ENCODE results near the gene TMEM190.

DNA sequence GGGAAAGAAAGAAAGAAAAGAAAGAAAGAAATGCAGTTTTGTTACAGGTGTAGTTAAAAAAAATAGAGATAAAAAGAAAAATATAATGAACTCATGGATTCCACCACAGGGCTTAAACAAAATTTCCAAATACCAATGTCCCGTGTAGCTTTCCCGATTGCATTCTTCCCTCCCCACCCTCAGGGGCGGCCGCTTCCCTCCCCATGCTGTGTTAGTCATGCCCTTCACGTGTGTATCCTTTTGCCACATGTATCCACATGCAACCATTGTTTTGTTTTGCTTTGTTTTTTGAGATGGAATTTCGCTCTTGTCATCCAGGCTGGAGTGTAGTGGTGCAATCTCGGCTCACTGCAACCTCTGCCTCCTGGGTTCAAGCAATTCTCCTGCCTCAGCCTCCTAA, 40.5 kb upstream of the TMEM190 start:
- TF ChIP-seq EP300 (IDR thresholded peaks at IDR 0.05; ENCODE audit: borderline replicate concordance in 1 of 2, low read depth in 2 of 2, low read length in 2 of 2) (no peak), POLR2AphosphoS5 (IDR thresholded peaks at IDR 0.05; ENCODE audit: low read depth, low read length) (no peak), POLR2A (IDR thresholded peaks at IDR 0.05; ENCODE audit: control extremely low read depth in 1 of 2, low read depth in 2 of 2, low read length in 2 of 2) (no peak), CTCF (IDR thresholded peaks at IDR 0.05; ENCODE audit: control extremely low read depth in 1 of 3, insufficient read depth in 1 of 3, low read depth in 1 of 3, low read length in 3 of 3) (no peak), HDAC2 (IDR thresholded peaks at IDR 0.05; ENCODE audit: borderline replicate concordance in 1 of 2, low read depth in 2 of 2, low read length in 2 of 2) (no peak), RFX5 (IDR thresholded peaks at IDR 0.05; ENCODE audit: borderline replicate concordance, low read depth, low read length) (no peak), RAD21 (IDR thresholded peaks at IDR 0.05 in 1 of 2, conservative IDR thresholded peaks at IDR 0.05 in 1 of 2; ENCODE audit: low read depth in 2 of 2, low read length in 2 of 2) (no peak), BRCA1 (IDR thresholded peaks at IDR 0.05; ENCODE audit: low read depth, low read length) (no peak)
